ENCODE data around the gene DNAH8. TPM values are rescaled to one million over a fixed set of nuclear protein-coding genes. Genes with fewer than 3 reads are reported as not detected.

DNAH8 gene
- total RNA-seq, 1 donor from 2014 or later = not detected

- no peak overlapping the region for H3K27ac Mint-ChIP-seq (ENCODE audit: unreplicated experiment)
- no peak overlapping the region for H3K4me2 ChIP-seq (ENCODE audit: low read length)
- DNase-seq (ENCODE audit: low read depth) = no peak
- H3K27me3 ChIP-seq (ENCODE audit: insufficient read depth, low read length) = no peaks in the 10 kb centered on the region
- H3K9me3 Mint-ChIP-seq (ENCODE audit: unreplicated experiment) = no peaks in the 10 kb centered on the region
- TF ChIP-seq, protein P1, sequence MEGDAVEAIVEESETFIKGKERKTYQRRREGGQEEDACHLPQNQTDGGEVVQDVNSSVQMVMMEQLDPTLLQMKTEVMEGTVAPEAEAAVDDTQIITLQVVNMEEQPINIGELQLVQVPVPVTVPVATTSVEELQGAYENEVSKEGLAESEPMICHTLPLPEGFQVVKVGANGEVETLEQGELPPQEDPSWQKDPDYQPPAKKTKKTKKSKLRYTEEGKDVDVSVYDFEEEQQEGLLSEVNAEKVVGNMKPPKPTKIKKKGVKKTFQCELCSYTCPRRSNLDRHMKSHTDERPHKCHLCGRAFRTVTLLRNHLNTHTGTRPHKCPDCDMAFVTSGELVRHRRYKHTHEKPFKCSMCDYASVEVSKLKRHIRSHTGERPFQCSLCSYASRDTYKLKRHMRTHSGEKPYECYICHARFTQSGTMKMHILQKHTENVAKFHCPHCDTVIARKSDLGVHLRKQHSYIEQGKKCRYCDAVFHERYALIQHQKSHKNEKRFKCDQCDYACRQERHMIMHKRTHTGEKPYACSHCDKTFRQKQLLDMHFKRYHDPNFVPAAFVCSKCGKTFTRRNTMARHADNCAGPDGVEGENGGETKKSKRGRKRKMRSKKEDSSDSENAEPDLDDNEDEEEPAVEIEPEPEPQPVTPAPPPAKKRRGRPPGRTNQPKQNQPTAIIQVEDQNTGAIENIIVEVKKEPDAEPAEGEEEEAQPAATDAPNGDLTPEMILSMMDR (IDR thresholded peaks at IDR 0.05; ENCODE audit: insufficient read depth, low read depth, low read length) = no peak
- TF ChIP-seq EZH2 (IDR thresholded peaks at IDR 0.05; ENCODE audit: insufficient read depth, low read length) = no peak
- FAIRE-seq = no peak
- peaks cover 51% of the 10 kb centered on the region for H4K20me1 ChIP-seq (ENCODE audit: insufficient read depth, low read length)
- no peak overlapping the region for H3K9ac ChIP-seq (ENCODE audit: low read length)
- no peak overlapping the region for H3K4me3 Mint-ChIP-seq (ENCODE audit: unreplicated experiment)
- H3K36me3 ChIP-seq (ENCODE audit: insufficient read depth, low read length) = peaks cover 23% of the 10 kb centered on the region
- no peak overlapping the region for H3K4me3 ChIP-seq (ENCODE audit: insufficient read depth, low read depth, low read length)
- no peak overlapping the region for H2AFZ ChIP-seq (ENCODE audit: low read depth, low read length)
- H3K79me2 ChIP-seq (ENCODE audit: insufficient read depth, low read length) = peaks cover 59% of the 10 kb centered on the region
- no peaks in the 10 kb centered on the region for H3K9me3 ChIP-seq (ENCODE audit: insufficient read depth, low read depth, low read length)
- H3K27me3 Mint-ChIP-seq (ENCODE audit: low read depth, unreplicated experiment) = no peaks in the 10 kb centered on the region
- no peak overlapping the region for H3K27ac ChIP-seq (ENCODE audit: low read depth, low read length)
- H3K36me3 Mint-ChIP-seq (ENCODE audit: low read depth, unreplicated experiment) = peaks cover 8% of the 10 kb centered on the region
- peaks cover 4% of the 10 kb centered on the region for H3K4me1 Mint-ChIP-seq (ENCODE audit: low read depth, unreplicated experiment)
- H3K4me1 ChIP-seq (ENCODE audit: insufficient read depth, low read length) = no peaks in the 10 kb centered on the region
These were observed 28.7 kb upstream of the DNAH8 start for GRCh38 chr6:38686270-38687042.

GRCh38 chr6:38687043-38687353, 28.1 kb upstream of the DNAH8 start:
- Histone ChIP-seq H4K20me1 (ENCODE audit: insufficient read depth, low read length) (peaks cover 56% of the 10 kb centered on the region), H2AFZ (ENCODE audit: low read depth, low read length) (no peak overlapping the region), H3K4me2 (ENCODE audit: low read length) (no peak overlapping the region), H3K27me3 (ENCODE audit: insufficient read depth, low read length) (no peaks in the 10 kb centered on the region), H3K4me1 (ENCODE audit: insufficient read depth, low read length) (no peaks in the 10 kb centered on the region), H3K36me3 (ENCODE audit: insufficient read depth, low read length) (peaks cover 18% of the 10 kb centered on the region), H3K9ac (ENCODE audit: low read length) (no peak overlapping the region), H3K27ac (ENCODE audit: low read depth, low read length) (no peak overlapping the region), H3K4me3 (ENCODE audit: insufficient read depth, low read depth, low read length) (no peak overlapping the region), H3K9me3 (ENCODE audit: insufficient read depth, low read depth, low read length) (no peaks in the 10 kb centered on the region), H3K79me2 (ENCODE audit: insufficient read depth, low read length) (peaks cover 65% of the 10 kb centered on the region)
- H3K9me3 Mint-ChIP-seq (ENCODE audit: unreplicated experiment) = no peaks in the 10 kb centered on the region
- no peak for FAIRE-seq
- DNase-seq (ENCODE audit: low read depth) = no peak
- peaks cover 4% of the 10 kb centered on the region for H3K4me1 Mint-ChIP-seq (ENCODE audit: low read depth, unreplicated experiment)
- peaks cover 3% of the 10 kb centered on the region for H3K36me3 Mint-ChIP-seq (ENCODE audit: low read depth, unreplicated experiment)
- no peak overlapping the region for H3K4me3 Mint-ChIP-seq (ENCODE audit: unreplicated experiment)
- no peaks in the 10 kb centered on the region for H3K27me3 Mint-ChIP-seq (ENCODE audit: low read depth, unreplicated experiment)
- no peak for TF ChIP-seq EZH2 (IDR thresholded peaks at IDR 0.05; ENCODE audit: insufficient read depth, low read length)
- TF ChIP-seq, protein P1 (IDR thresholded peaks at IDR 0.05; ENCODE audit: insufficient read depth, low read depth, low read length) = no peak
- no peak overlapping the region for H3K27ac Mint-ChIP-seq (ENCODE audit: unreplicated experiment)

DNA sequence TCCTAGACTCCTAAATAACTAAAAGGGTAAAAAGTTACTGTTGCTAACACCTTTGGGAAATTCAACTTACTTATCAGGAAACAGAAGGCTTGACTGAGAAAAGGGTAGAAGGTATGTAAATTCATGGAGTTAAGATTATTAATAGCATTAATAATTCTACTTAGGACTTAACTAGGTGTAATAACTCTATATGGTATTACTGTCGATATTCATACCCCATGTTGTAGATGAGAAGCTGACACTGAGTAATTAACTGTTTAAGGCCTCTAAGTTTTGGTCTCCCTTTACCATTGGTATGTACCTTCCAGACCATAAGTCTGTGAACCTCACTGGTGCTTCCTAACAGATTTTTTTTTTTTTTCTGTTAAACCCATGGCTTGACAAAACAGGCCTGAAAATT, 27.6 kb upstream of the DNAH8 start:
- no peak overlapping the region for H3K4me3 ChIP-seq (ENCODE audit: insufficient read depth, low read depth, low read length)
- peaks cover 15% of the 10 kb centered on the region for H3K36me3 ChIP-seq (ENCODE audit: insufficient read depth, low read length)
- H3K4me3 Mint-ChIP-seq (ENCODE audit: unreplicated experiment) = no peak overlapping the region
- TF ChIP-seq, protein P1 (IDR thresholded peaks at IDR 0.05; ENCODE audit: insufficient read depth, low read depth, low read length) = no peak
- no peak for TF ChIP-seq EZH2 (IDR thresholded peaks at IDR 0.05; ENCODE audit: insufficient read depth, low read length)
- no peak overlapping the region for H3K27ac ChIP-seq (ENCODE audit: low read depth, low read length)
- no peak for FAIRE-seq
- peaks cover 3% of the 10 kb centered on the region for H3K36me3 Mint-ChIP-seq (ENCODE audit: low read depth, unreplicated experiment)
- H3K27me3 ChIP-seq (ENCODE audit: insufficient read depth, low read length) = no peaks in the 10 kb centered on the region
- H3K4me2 ChIP-seq (ENCODE audit: low read length) = no peak overlapping the region
- no peaks in the 10 kb centered on the region for H3K27me3 Mint-ChIP-seq (ENCODE audit: low read depth, unreplicated experiment)
- DNase-seq (ENCODE audit: low read depth) = no peak
- H2AFZ ChIP-seq (ENCODE audit: low read depth, low read length) = no peak overlapping the region
- H3K9ac ChIP-seq (ENCODE audit: low read length) = no peak overlapping the region
- H3K9me3 Mint-ChIP-seq (ENCODE audit: unreplicated experiment) = no peaks in the 10 kb centered on the region
- peaks cover 56% of the 10 kb centered on the region for H4K20me1 ChIP-seq (ENCODE audit: insufficient read depth, low read length)
- H3K4me1 Mint-ChIP-seq (ENCODE audit: low read depth, unreplicated experiment) = peaks cover 4% of the 10 kb centered on the region
- H3K4me1 ChIP-seq (ENCODE audit: insufficient read depth, low read length) = no peaks in the 10 kb centered on the region
- no peaks in the 10 kb centered on the region for H3K9me3 ChIP-seq (ENCODE audit: insufficient read depth, low read depth, low read length)
- H3K27ac Mint-ChIP-seq (ENCODE audit: unreplicated experiment) = no peak overlapping the region
- H3K79me2 ChIP-seq (ENCODE audit: insufficient read depth, low read length) = peaks cover 70% of the 10 kb centered on the region
